ENCODE data around the gene FGF8.

The FGF8 gene

DNA sequence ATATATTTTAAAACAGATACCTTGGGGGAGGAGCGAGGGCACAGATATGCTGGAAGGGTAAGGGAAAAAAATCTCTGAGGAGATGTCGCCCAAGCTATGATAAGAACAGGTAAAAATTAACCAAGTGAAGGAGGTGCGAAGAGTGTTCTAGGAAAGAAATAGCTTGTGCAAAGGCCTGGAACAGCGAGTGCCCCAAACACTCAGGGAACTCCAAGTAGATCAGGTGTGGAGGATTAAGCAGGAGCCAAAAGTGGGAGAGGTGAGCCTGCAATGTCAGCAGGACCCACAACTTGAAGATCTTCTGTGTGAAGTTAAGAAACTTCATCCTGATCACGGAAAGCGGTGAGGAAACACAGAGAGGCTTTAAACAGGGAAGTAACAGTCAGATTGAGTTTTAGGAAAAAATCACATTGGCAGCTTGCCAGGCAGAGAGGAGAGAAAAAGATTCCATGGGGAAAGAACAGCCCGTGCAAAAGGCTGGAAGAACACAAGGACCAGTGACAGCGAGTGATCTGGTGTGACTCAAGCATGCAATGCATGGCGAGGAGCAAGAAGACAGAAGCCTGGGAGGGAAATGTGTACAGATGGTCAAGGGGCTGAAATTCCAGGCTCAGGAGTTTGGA is 30.7 kb downstream of the FGF8 start:
- no peak for DNase-seq (ENCODE audit: low read depth, low spot score)
- no peak overlapping the region for H3K27ac ChIP-seq

- H3K27ac ChIP-seq: no peak overlapping the region
- no peak for DNase-seq (ENCODE audit: low read depth, low spot score)
Measured at GRCh38 chr10:101744267-101744666, 31.6 kb downstream of the FGF8 start.

DNA sequence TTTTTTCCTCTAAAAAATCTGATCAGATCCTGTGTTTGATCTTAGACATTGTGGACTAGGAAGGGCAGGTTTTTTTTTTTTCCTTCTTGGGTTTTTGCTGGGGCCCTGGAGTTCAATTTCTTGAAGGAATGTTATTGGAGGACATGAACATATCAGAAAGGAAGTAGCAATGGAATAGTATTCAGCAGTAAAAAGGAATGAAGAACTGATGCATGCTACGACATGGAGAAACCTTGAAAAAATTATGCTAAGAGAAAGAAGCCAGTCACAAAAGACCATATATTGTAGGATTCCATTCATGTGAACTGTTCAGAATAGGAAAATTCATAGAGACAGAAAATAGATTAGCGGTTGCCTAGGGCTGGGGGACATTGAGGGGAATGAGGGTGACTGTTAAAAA is 34.0 kb downstream of the FGF8 start:
- no peak overlapping the region for H3K27ac ChIP-seq
- DNase-seq (ENCODE audit: low read depth, low spot score): no peak

DNA sequence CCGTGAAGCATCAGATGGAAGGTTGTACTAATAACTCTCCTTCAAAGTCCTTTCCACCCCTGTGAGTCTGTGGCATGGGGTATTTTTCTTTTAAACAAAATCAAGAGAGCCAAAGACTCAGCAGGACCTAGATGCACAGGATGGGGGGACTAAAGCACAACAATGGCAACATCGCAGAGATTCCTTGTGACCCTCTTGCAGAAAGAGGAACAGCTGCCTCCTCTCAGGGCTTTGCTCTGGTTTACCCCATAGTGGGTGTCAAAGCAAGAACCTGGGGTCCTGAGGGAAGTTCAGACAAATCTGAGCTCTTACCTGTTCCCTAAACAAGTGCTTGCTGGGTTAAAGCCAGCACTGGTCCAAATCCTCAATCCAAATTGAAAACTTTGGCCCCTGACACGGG is 39.2 kb downstream of the FGF8 start:
- no peak overlapping the region for H3K27ac ChIP-seq
- no peak for DNase-seq (ENCODE audit: low read depth, low spot score)

DNA sequence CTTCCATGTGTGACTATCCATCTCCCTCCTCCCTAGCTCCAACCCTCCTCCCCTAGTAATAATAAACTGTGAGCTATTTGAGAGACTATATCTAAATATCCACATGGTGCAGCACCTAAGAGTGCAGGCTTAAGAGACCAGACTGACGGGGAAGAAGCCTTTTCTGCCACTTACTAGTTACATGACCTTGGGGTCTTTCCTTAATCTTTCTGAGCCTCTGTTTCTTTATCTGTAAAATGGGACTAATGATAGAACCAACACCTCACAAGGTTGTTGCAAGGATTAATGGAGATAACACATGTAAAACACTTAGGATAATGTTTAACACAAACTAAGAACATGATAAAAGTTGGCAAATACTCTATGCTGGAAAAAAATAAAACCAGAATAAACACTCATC is 43.8 kb downstream of the FGF8 start:
- no peak overlapping the region for H3K27ac ChIP-seq
- DNase-seq (ENCODE audit: low read depth, low spot score): no peak

DNA sequence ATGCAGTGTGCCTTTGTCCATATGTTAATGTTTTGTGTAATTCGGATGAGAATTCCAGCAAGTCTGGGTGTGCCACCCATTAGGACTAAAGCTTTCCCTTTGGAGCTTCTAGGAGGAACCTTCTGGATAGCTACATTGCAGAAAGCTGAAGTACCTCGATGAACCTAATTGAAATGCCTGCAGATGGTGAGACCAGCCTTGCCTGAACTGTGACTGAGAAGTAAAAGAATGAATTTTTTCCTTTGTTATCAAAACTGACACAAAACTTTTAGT is 49.9 kb downstream of the FGF8 start:
- no peak overlapping the region for H3K27ac ChIP-seq
- DNase-seq (ENCODE audit: low read depth, low spot score): no peak

GRCh38 chr10:101725296-101726114 is 50.4 kb downstream of the FGF8 start:
- no peak overlapping the region for H3K27ac ChIP-seq
- no peak for DNase-seq (ENCODE audit: low read depth, low spot score)

DNA sequence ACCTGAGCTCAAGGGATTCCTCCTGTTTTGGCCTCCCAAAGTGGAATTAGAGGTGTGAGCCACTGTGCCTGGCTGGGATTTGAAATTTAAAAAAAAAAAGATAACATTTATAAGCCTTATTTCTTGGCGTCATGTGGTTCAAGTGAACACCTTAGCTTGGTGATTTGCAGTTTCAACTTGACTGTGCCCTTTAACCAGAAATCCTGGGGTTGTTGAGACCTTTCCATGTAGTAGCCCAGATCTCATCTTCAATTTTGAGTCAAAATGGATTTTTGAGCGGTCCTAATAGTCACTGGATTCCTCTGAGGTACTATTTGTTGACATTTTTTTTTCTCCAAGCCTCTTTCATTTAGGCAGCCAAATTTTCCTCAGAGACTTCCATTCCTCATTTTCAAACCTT is 51.5 kb downstream of the FGF8 start:
- no peak for DNase-seq (ENCODE audit: low read depth, low spot score)
- H3K27ac ChIP-seq: no peak overlapping the region

DNA sequence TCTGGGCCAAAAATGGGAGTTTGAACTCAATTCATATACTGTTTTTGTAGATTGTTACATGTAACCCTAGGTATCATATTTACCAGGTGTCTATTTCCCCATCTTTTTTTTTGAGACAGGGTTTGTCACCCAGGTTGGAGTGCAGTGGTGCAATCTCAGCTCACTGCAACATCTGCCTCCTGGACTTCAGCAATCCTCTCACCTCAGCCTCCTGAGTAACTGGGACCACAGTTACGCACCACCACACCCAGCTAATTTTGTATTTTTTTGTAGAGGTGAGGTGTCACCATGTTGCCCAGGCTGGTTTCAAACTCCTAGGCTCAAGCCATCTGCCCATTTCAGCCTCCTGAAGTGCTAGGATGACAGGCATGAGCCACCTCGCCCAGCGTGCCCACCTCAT is 52.7 kb downstream of the FGF8 start:
- H3K27ac ChIP-seq: no peak overlapping the region
- no peak for DNase-seq (ENCODE audit: low read depth, low spot score)

- no peak overlapping the region for H3K27ac ChIP-seq
- no peak for DNase-seq (ENCODE audit: low read depth, low spot score)
Measured at GRCh38 chr10:101721806-101722205, 54.1 kb downstream of the FGF8 start.

DNA sequence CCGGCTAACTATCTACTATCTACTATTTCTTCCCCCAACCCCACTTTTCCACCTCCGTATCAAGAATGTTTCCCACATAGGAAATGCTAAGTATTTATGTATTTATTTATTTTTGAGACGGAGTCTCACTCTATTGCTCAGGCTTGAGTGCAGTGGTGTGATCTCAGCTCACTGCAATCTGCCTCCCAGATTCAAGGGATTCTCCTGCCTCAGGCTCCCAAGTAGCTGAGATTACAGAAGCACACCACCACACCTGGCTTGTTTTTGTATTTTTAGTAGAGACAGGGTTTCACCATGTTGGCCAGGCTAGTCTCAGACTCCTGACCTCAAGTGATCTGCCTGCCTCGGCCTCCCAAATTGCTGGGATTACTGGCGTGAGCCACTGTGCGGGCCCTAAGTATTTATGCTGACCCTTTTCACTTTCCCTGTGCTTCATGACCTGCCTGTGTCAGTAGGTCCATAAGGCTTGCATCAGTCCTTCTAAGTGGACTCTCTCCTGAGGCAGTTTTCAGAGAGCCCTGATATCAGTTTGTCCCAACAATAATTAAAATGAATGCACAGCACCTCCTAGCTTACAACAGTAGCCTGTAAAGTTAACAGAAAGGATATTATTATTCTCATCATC is 55.2 kb downstream of the FGF8 start:
- DNase-seq (ENCODE audit: low read depth, low spot score): no peak
- H3K27ac ChIP-seq: no peak overlapping the region
